HepG2 (cell line): Measurements from ENCODE around the gene DST. TPM values are rescaled to one million over a fixed set of nuclear protein-coding genes. Genes with fewer than 3 reads are reported as not detected.

Experiments used
- HNRNPLL ChIP-seq: fragments of 200-400 bp; formaldehyde crosslinking; IDR thresholded peaks from 2 replicates; pipeline ENCODE4 v1.6.1; 2017; ENCODE audit warnings: mild to moderate bottlenecking, low read depth, low read length; ENCODE audit not compliant: poor library complexity, severe bottlenecking
- MED8 ChIP-seq: sonication (generic); formaldehyde crosslinking; IDR thresholded peaks from 2 replicates; pipeline ENCODE4 v1.8.1; 2023; ENCODE audit warnings: mild to moderate bottlenecking, missing genetic modification reagents; ENCODE audit not compliant: insufficient replicate concordance
- MLXIP ChIP-seq: sonication (generic); formaldehyde crosslinking; IDR thresholded peaks from 2 replicates; pipeline ENCODE4 v1.9.0; 2021; ENCODE audit warnings: missing genetic modification reagents, borderline replicate concordance
- MXD4 ChIP-seq: IDR thresholded peaks from 2 replicates; pipeline ENCODE4 v1.6.1; 2016; ENCODE audit warnings: mild to moderate bottlenecking, missing biosample characterization, missing genetic modification reagents
- NFIC ChIP-seq: IDR thresholded peaks from 2 replicates; pipeline ENCODE4 v1.6.1; 2012; ENCODE audit warnings: mild to moderate bottlenecking, low read length, inconsistent platforms
- REL ChIP-seq: sonication (generic); formaldehyde crosslinking; conservative IDR thresholded peaks from 2 replicates; pipeline ENCODE4 v1.8.0; 2022; ENCODE audit warnings: mild to moderate bottlenecking, missing genetic modification reagents, moderate library complexity
- SATB2 ChIP-seq: sonication (generic); formaldehyde crosslinking; IDR thresholded peaks from 2 replicates; pipeline ENCODE4 v1.5.0; 2020; ENCODE audit warnings: missing genetic modification reagents
- TBP ChIP-seq: sonication (generic); formaldehyde crosslinking; IDR thresholded peaks from 2 replicates; pipeline ENCODE4 v1.5.0; 2020; ENCODE audit warnings: missing genetic modification reagents
- WIZ ChIP-seq: sonication (generic); formaldehyde crosslinking; IDR thresholded peaks from 2 replicates; pipeline ENCODE4 v1.5.1; 2020; ENCODE audit warnings: mild to moderate bottlenecking, missing genetic modification reagents
- YY1 ChIP-seq: IDR thresholded peaks from 2 replicates; pipeline ENCODE4 v1.6.1; 2011; ENCODE audit warnings: low read length, low read depth, moderate library complexity, mild to moderate bottlenecking; ENCODE audit not compliant: insufficient read depth, insufficient replicate concordance
- ZBTB33 ChIP-seq: sonication (generic); formaldehyde crosslinking; IDR thresholded peaks from 2 replicates; pipeline ENCODE4 v1.4.0; 2020; ENCODE audit warnings: missing genetic modification reagents
- ZNF17 ChIP-seq: sonication (generic); formaldehyde crosslinking; IDR thresholded peaks from 2 replicates; pipeline ENCODE4 v1.5.0; 2020; ENCODE audit warnings: mild to moderate bottlenecking, missing genetic modification reagents
- ZNF256 ChIP-seq: sonication (generic); formaldehyde crosslinking; conservative IDR thresholded peaks from 2 replicates; pipeline ENCODE4 v1.4.0; 2020; ENCODE audit warnings: missing genetic modification reagents
- ZNF703 ChIP-seq: sonication (generic); formaldehyde crosslinking; IDR thresholded peaks from 2 replicates; pipeline ENCODE4 v1.5.1; 2020; ENCODE audit warnings: missing genetic modification reagents, mild to moderate bottlenecking, moderate library complexity, borderline replicate concordance
- ZNF784 ChIP-seq: sonication (generic); formaldehyde crosslinking; IDR thresholded peaks from 2 replicates; pipeline ENCODE4 v1.5.1; 2020; ENCODE audit warnings: missing genetic modification reagents, mild to moderate bottlenecking, borderline replicate concordance
- ZNF839 ChIP-seq: sonication (generic); formaldehyde crosslinking; IDR thresholded peaks from 2 replicates; pipeline ENCODE4 v1.4.0; 2020; ENCODE audit warnings: missing genetic modification reagents, mild to moderate bottlenecking, borderline replicate concordance
- polyA plus RNA-seq, 8 experiments: library from polyadenylated mRNA; depleted of rRNA in 3 of 8; stranded (reverse) in 7 of 8; unstranded in 1 of 8; fragments of >200 nt; fragmentation: Illumina TruSeq in 4 of 8; extraction: Trizol in 4 of 8; gene quantifications; 2 replicates each; pipeline versions ENCODE4 v1.2.1 to v1.2.3, GENCODE V29; 2011 to 2016; ENCODE audit warnings: low read depth in 4 of 8, missing spikeins in 1 of 8, mixed read lengths in 1 of 8; ENCODE audit not compliant: insufficient read depth in 1 of 8
- total RNA-seq, 5 experiments: library from RNA; depleted of rRNA; stranded (reverse); fragments of >200 nt; fragmentation: Illumina TruSeq; extraction: Trizol; gene quantifications; 2 replicates each; pipeline ENCODE4 v1.2.3, GENCODE V29; 2016; ENCODE audit warnings: low read depth in 1 of 5
- TF ChIP-seq, protein P1 (sequence below): sonication (generic); formaldehyde crosslinking; IDR thresholded peaks from 2 replicates; pipeline ENCODE4 v1.4.0; 2020; ENCODE audit warnings: missing genetic modification reagents
- TF ChIP-seq, protein P2 (sequence below): sonication (generic); formaldehyde crosslinking; IDR thresholded peaks from 2 replicates; pipeline ENCODE4; 2020; ENCODE audit warnings: missing genetic modification reagents, mild to moderate bottlenecking, borderline replicate concordance

Gene DST
- total and polyA plus RNA-seq, 2 of the 13 experiments (the other 11 are each of a cell fraction or from before 2014, with no cell fraction given), result 64.4 to 89.0 TPM

DNA sequence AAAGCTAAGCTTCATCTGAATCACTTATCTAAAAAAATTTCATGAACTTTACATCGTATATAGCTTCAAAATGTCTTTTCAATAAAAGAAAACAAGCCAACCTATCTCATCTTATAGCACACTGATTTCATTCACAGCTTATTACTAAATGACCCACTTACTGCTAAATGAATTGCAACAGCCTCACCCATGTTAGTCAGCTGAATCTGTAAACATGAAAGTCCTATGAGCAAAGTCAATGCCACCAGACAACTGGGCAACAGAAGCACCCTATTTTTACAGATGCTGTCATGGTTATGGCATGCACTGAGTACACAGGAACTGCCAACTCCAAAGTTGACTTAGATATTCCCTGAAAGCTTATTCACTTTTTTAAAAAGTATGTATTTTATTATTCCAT, 41.2 kb upstream of the DST start (continued):
- TF ChIP-seq, protein P1, sequence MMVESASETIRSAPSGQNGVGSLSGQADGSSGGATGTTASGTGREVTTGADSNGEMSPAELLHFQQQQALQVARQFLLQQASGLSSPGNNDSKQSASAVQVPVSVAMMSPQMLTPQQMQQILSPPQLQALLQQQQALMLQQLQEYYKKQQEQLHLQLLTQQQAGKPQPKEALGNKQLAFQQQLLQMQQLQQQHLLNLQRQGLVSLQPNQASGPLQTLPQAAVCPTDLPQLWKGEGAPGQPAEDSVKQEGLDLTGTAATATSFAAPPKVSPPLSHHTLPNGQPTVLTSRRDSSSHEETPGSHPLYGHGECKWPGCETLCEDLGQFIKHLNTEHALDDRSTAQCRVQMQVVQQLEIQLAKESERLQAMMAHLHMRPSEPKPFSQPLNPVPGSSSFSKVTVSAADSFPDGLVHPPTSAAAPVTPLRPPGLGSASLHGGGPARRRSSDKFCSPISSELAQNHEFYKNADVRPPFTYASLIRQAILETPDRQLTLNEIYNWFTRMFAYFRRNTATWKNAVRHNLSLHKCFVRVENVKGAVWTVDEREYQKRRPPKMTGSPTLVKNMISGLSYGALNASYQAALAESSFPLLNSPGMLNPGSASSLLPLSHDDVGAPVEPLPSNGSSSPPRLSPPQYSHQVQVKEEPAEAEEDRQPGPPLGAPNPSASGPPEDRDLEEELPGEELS (CRISPR knock-in tag), result peak; percentile 96
- TF ChIP-seq ZBTB33 (CRISPR knock-in tag) (peak; percentile 76), MXD4 (CRISPR knock-in tag) (no peak), HNRNPLL (no peak), NFIC (peak; percentile 88), ZNF17 (no peak), ZNF703 (no peak), SATB2 (CRISPR knock-in tag) (no peak), MLXIP (CRISPR knock-in tag) (no peak), REL (CRISPR knock-in tag) (no peak), ZNF784 (CRISPR knock-in tag) (no peak), TBP (CRISPR knock-in tag) (no peak), MED8 (CRISPR knock-in tag) (no peak), WIZ (CRISPR knock-in tag) (no peak), ZNF839 (CRISPR knock-in tag) (no peak), YY1 (no peak), ZNF256 (no peak)
- TF ChIP-seq, protein P2, sequence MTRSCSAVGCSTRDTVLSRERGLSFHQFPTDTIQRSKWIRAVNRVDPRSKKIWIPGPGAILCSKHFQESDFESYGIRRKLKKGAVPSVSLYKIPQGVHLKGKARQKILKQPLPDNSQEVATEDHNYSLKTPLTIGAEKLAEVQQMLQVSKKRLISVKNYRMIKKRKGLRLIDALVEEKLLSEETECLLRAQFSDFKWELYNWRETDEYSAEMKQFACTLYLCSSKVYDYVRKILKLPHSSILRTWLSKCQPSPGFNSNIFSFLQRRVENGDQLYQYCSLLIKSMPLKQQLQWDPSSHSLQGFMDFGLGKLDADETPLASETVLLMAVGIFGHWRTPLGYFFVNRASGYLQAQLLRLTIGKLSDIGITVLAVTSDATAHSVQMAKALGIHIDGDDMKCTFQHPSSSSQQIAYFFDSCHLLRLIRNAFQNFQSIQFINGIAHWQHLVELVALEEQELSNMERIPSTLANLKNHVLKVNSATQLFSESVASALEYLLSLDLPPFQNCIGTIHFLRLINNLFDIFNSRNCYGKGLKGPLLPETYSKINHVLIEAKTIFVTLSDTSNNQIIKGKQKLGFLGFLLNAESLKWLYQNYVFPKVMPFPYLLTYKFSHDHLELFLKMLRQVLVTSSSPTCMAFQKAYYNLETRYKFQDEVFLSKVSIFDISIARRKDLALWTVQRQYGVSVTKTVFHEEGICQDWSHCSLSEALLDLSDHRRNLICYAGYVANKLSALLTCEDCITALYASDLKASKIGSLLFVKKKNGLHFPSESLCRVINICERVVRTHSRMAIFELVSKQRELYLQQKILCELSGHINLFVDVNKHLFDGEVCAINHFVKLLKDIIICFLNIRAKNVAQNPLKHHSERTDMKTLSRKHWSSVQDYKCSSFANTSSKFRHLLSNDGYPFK, result no peak
